ENCODE measurements around the gene CNOT3.

GRCh38 chr19:54197121-54197520 is 59.6 kb downstream of the CNOT3 start:
- TF ChIP-seq POLR2A (IDR thresholded peaks at IDR 0.05; ENCODE audit: low read depth, low read length) = no peak
- TF ChIP-seq TAF1 (IDR thresholded peaks at IDR 0.05; ENCODE audit: borderline replicate concordance, low read depth, low read length) = no peak
